ENCODE data around the gene UBR3. TPM values are rescaled to one million over a fixed set of nuclear protein-coding genes. Genes with fewer than 3 reads are reported as not detected.
A peak's percentile ranks its signal among the peaks of the same experiment; 100 is the strongest.

UBR3 gene
- total RNA-seq, 1 donor from 2014 or later = 30.9 TPM

GRCh38 chr2:170005702-170006101, 178.4 kb downstream of the UBR3 start:
- H3K4me1 Mint-ChIP-seq (ENCODE audit: low read depth) = peaks cover 9% of the 10 kb centered on the region
- H3K27ac Mint-ChIP-seq (ENCODE audit: unreplicated experiment) = no peak overlapping the region
- peaks cover 25% of the 10 kb centered on the region for H3K36me3 Mint-ChIP-seq (ENCODE audit: low read depth)
- no peaks in the 10 kb centered on the region for H3K9me3 Mint-ChIP-seq (ENCODE audit: low read depth)
- no peak overlapping the region for H3K4me3 Mint-ChIP-seq (ENCODE audit: unreplicated experiment)
- TF ChIP-seq, protein P1, sequence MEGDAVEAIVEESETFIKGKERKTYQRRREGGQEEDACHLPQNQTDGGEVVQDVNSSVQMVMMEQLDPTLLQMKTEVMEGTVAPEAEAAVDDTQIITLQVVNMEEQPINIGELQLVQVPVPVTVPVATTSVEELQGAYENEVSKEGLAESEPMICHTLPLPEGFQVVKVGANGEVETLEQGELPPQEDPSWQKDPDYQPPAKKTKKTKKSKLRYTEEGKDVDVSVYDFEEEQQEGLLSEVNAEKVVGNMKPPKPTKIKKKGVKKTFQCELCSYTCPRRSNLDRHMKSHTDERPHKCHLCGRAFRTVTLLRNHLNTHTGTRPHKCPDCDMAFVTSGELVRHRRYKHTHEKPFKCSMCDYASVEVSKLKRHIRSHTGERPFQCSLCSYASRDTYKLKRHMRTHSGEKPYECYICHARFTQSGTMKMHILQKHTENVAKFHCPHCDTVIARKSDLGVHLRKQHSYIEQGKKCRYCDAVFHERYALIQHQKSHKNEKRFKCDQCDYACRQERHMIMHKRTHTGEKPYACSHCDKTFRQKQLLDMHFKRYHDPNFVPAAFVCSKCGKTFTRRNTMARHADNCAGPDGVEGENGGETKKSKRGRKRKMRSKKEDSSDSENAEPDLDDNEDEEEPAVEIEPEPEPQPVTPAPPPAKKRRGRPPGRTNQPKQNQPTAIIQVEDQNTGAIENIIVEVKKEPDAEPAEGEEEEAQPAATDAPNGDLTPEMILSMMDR (IDR thresholded peaks at IDR 0.05) = peak; percentile 9
- H3K27me3 Mint-ChIP-seq (ENCODE audit: low read depth) = no peaks in the 10 kb centered on the region
- DNase-seq (ENCODE audit: low spot score) = no peak

DNA sequence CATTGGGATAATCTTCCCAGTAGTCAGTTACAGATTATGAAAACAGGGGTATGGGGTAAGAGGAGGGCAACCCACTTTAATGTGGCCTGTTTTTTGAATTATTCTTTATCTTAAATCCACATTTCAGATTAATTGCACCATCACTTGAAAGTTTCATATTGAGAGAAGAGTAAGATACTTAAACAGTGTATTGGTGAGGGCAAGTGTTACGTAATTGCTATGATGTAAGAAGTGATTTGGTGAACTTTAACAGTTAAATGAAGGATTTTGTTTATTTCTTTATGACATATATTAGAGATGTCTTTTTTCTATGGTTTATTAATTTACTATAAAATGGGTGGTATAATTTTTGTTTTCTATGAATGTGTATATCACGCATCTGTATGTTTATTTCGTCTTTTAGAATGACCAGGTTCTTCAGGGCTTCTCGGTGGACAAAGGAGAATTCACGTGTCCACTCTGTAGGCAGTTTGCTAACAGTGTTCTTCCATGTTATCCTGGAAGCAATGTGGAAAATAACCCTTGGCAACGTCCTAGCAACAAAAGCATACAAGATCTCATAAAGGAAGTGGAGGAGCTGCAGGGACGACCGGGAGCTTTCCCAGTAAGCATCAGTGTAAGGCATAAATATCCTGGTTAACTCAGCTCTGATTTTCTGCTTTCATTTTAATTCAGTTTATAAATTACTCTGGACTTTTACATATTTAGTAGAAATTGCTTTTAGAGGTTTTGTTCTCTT, 179.5 kb downstream of the UBR3 start:
- no peaks in the 10 kb centered on the region for H3K9me3 Mint-ChIP-seq (ENCODE audit: low read depth)
- no peak overlapping the region for H3K4me3 Mint-ChIP-seq (ENCODE audit: unreplicated experiment)
- no peaks in the 10 kb centered on the region for H3K27me3 Mint-ChIP-seq (ENCODE audit: low read depth)
- H3K4me1 Mint-ChIP-seq (ENCODE audit: low read depth) = peaks cover 12% of the 10 kb centered on the region
- DNase-seq (ENCODE audit: low spot score) = no peak
- TF ChIP-seq, protein P1 (IDR thresholded peaks at IDR 0.05) = no peak
- peaks cover 23% of the 10 kb centered on the region for H3K36me3 Mint-ChIP-seq (ENCODE audit: low read depth)
- no peak overlapping the region for H3K27ac Mint-ChIP-seq (ENCODE audit: unreplicated experiment)

DNA sequence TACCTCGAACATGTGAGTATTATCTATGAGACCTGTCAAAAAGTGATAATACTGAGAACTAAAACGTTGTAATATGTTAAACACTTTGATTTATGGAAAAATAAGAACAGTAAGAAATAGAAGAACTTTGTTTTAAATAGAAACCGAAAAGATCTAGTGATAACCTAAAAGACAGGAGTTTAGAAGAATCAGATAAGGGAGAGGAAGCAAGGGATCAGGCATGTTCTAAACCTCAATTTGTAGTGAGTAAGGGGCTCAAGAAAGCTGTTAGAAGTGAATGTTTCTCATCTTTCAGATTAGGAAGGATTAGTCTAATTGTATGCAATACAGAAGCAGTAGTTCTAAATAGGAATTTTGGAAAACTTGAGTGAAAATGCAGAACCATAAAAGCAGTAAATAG, 182.0 kb downstream of the UBR3 start:
- Mint-ChIP-seq H3K9me3 (ENCODE audit: low read depth) (no peaks in the 10 kb centered on the region), H3K4me1 (ENCODE audit: low read depth) (peaks cover 14% of the 10 kb centered on the region), H3K4me3 (ENCODE audit: unreplicated experiment) (no peak overlapping the region), H3K27me3 (ENCODE audit: low read depth) (no peaks in the 10 kb centered on the region), H3K36me3 (ENCODE audit: low read depth) (peaks cover 8% of the 10 kb centered on the region), H3K27ac (ENCODE audit: unreplicated experiment) (no peak overlapping the region)
- no peak for DNase-seq (ENCODE audit: low spot score)
- TF ChIP-seq, protein P1 (IDR thresholded peaks at IDR 0.05) = no peak

DNA sequence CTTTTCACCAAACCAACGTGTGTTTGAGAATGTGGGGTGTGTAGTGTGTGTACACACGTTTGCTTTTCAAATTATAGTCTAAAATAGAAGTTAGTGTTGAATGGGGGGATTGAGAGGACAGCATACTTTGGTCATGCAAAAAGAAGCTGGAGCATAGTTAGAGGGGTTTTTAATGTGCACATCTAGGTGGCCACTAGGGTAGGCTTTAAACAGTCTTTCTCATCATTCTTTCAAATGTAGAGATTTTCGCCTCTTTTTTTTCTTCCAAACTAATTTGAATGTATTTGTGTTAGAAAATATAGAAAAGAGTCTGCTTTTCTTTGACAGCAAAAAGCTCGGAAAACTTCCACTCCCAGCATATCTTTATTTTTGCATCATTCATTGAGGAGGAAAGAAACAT, 185.5 kb downstream of the UBR3 start:
- TF ChIP-seq, protein P1 (IDR thresholded peaks at IDR 0.05) = no peak
- no peak overlapping the region for H3K4me3 Mint-ChIP-seq (ENCODE audit: unreplicated experiment)
- H3K27me3 Mint-ChIP-seq (ENCODE audit: low read depth) = no peaks in the 10 kb centered on the region
- H3K36me3 Mint-ChIP-seq (ENCODE audit: low read depth) = peaks cover 2% of the 10 kb centered on the region
- no peaks in the 10 kb centered on the region for H3K9me3 Mint-ChIP-seq (ENCODE audit: low read depth)
- peaks cover 17% of the 10 kb centered on the region for H3K4me1 Mint-ChIP-seq (ENCODE audit: low read depth)
- no peak for DNase-seq (ENCODE audit: low spot score)
- no peak overlapping the region for H3K27ac Mint-ChIP-seq (ENCODE audit: unreplicated experiment)

GRCh38 chr2:170013802-170014551, 186.7 kb downstream of the UBR3 start:
- H3K4me1 Mint-ChIP-seq (ENCODE audit: low read depth) = peaks cover 23% of the 10 kb centered on the region
- no peaks in the 10 kb centered on the region for H3K27me3 Mint-ChIP-seq (ENCODE audit: low read depth)
- no peak overlapping the region for H3K4me3 Mint-ChIP-seq (ENCODE audit: unreplicated experiment)
- no peaks in the 10 kb centered on the region for H3K9me3 Mint-ChIP-seq (ENCODE audit: low read depth)
- no peak overlapping the region for H3K27ac Mint-ChIP-seq (ENCODE audit: unreplicated experiment)
- TF ChIP-seq, protein P1 (IDR thresholded peaks at IDR 0.05) = no peak
- peaks cover 4% of the 10 kb centered on the region for H3K36me3 Mint-ChIP-seq (ENCODE audit: low read depth)
- DNase-seq (ENCODE audit: low spot score) = no peak

Measured in chondrocyte (in vitro differentiated cells).